ENCODE data around the gene SPANXN3.
"Not testable (repeated sequence)": the region's sequence is repeated elsewhere in the genome, so short reads cannot be mapped to it uniquely, and the experiment has no call there.

- not testable (repeated sequence) for TF ChIP-seq CTCF, POLR2A (IDR thresholded peaks at IDR 0.05)
These were observed 15.1 kb downstream of the SPANXN3 start for GRCh38 chrX:143502196-143502595.
